ENCODE measurements around the gene RARRES2. TPM values are rescaled to one million over a fixed set of nuclear protein-coding genes. Genes with fewer than 3 reads are reported as not detected.
A peak's percentile ranks its signal among the peaks of the same experiment; 100 is the strongest.

Gene RARRES2
- total RNA-seq, 1 donor from 2014 or later, result 259 TPM

GRCh38 chr7:150355666-150356059 is 14.2 kb upstream of the RARRES2 start:
- Histone ChIP-seq H3K36me3 (no peaks in the 10 kb centered on the region), H3K4me1 (peaks cover 12% of the 10 kb centered on the region), H3K4me3 (no peak overlapping the region), H3K27me3 (no peaks in the 10 kb centered on the region), H3K27ac (no peak overlapping the region), H3K9me3 (no peaks in the 10 kb centered on the region)
- TF ChIP-seq, protein P1, sequence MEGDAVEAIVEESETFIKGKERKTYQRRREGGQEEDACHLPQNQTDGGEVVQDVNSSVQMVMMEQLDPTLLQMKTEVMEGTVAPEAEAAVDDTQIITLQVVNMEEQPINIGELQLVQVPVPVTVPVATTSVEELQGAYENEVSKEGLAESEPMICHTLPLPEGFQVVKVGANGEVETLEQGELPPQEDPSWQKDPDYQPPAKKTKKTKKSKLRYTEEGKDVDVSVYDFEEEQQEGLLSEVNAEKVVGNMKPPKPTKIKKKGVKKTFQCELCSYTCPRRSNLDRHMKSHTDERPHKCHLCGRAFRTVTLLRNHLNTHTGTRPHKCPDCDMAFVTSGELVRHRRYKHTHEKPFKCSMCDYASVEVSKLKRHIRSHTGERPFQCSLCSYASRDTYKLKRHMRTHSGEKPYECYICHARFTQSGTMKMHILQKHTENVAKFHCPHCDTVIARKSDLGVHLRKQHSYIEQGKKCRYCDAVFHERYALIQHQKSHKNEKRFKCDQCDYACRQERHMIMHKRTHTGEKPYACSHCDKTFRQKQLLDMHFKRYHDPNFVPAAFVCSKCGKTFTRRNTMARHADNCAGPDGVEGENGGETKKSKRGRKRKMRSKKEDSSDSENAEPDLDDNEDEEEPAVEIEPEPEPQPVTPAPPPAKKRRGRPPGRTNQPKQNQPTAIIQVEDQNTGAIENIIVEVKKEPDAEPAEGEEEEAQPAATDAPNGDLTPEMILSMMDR (IDR thresholded peaks at IDR 0.05), result no peak
- intact Hi-C loops (cut with DNase I), result no loop called here
- ATAC-seq (no peak), DNase-seq (no peak)

DNA sequence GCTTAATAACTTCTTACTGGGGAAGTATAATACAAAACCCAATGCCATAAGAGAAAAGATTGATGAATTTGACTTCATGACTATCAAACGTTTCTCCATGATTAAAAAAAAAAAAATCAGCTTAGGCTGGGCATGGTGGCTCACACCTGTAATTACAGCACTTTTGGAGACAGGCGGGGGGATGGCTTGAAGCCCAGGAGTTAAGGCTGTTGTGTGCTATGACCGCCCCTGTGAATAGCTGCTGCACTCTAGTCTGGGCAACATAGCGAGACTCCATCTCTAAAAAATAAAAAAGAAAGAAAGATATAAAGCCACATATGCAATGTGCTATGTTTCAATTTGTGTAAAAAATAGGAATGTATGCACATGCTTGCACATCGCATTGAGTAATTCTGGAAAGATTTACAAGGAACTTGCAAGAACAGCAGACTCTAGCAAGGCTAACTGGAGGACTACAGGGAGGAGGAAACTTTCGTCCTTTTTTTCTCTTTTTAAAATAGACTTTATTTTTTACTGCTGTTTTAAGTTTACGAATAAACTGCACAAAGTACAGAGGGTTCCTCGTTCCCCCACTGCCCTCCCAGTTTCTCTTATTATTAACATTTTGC is 10.3 kb upstream of the RARRES2 start:
- intact Hi-C loops (cut with DNase I), result no loop called here
- no peaks in the 10 kb centered on the region for H3K36me3 ChIP-seq
- ATAC-seq (no peak), DNase-seq (no peak)
- TF ChIP-seq, protein P1 (IDR thresholded peaks at IDR 0.05), result no peak
- no peaks in the 10 kb centered on the region for H3K9me3 ChIP-seq
- H3K4me1 ChIP-seq, result peaks cover 5% of the 10 kb centered on the region
- no peak overlapping the region for H3K4me3 ChIP-seq
- no peaks in the 10 kb centered on the region for H3K27me3 ChIP-seq
- H3K27ac ChIP-seq, result no peak overlapping the region

DNA sequence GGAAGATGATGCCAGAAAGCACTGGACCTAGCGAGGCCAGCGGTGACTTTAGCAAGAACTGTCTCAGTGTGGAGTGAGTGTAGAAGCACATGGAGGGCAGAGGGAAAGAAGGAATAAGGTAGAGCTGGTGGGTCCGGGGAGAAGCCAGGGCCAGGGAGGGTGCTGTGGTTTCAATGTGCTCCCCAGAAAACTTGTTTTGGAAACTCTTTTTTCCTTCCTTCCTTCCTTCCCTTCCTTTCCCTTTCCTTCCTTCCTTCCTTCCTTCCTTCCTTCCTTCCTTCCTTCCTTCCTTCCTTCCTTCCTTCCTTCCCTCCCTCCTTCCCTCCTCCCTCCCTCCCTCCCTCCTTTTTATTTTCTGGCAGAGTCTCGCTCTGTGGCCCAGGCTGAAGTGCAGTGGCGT is 5.5 kb upstream of the RARRES2 start:
- DNase-seq, result no peak
- intact Hi-C loops (cut with DNase I), result no loop called here
- H3K27ac ChIP-seq, result no peak overlapping the region
- peaks cover 4% of the 10 kb centered on the region for H3K4me1 ChIP-seq
- H3K4me3 ChIP-seq, result no peak overlapping the region
- H3K27me3 ChIP-seq, result no peaks in the 10 kb centered on the region
- no peak for ATAC-seq
- TF ChIP-seq, protein P1 (IDR thresholded peaks at IDR 0.05), result no peak
- no peaks in the 10 kb centered on the region for H3K36me3 ChIP-seq
- no peaks in the 10 kb centered on the region for H3K9me3 ChIP-seq

DNA sequence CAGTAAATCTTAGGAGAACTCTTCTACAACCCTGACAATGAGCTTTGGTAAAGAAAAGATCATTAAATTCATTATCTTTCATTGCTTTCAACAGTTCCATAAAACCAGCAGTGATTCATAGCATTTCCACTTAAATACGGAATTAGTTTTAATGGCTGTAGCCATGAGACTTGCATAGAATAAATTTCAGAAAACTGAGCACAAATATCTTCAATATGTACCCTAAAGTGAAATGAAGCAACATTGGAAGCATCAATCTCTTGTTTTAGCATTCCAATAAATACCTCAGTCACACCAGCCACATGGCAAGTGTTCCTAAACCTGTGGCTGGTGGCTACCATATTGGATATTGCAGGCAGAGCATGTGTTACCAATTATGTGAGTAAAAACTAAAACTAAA is 3.6 kb upstream of the RARRES2 start:
- Histone ChIP-seq H3K4me3 (no peak overlapping the region), H3K36me3 (no peaks in the 10 kb centered on the region), H3K27ac (no peak overlapping the region), H3K9me3 (no peaks in the 10 kb centered on the region), H3K4me1 (peaks cover 5% of the 10 kb centered on the region), H3K27me3 (peaks cover 18% of the 10 kb centered on the region)
- TF ChIP-seq, protein P1 (IDR thresholded peaks at IDR 0.05), result no peak
- ATAC-seq (no peak), DNase-seq (no peak)
- intact Hi-C loops (cut with DNase I), result no loop called here

DNA sequence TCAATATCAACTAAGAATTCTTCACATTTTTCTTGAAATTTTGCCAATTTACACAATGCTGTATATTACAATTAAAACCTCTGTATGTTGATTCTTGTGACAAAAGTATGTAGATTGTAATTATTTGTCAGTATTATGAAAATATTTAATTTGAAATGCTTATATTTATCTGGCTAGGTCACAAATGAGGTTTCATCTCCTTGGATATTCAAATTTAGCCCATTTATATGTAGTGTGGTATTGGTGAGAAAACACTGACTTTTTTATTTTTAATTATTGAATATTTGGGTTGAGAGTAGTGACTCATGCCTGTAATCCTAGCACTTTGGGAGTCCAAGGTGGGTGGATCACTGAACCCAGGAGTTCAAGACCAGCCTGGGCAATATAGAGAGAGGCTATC is 2.9 kb upstream of the RARRES2 start:
- Histone ChIP-seq H3K27me3 (peaks cover 18% of the 10 kb centered on the region), H3K9me3 (no peaks in the 10 kb centered on the region), H3K36me3 (no peaks in the 10 kb centered on the region), H3K4me3 (no peak overlapping the region), H3K4me1 (peaks cover 7% of the 10 kb centered on the region), H3K27ac (no peak overlapping the region)
- intact Hi-C loops (cut with DNase I), result no loop called here
- DNase-seq (no peak), ATAC-seq (no peak)
- TF ChIP-seq, protein P1 (IDR thresholded peaks at IDR 0.05), result no peak

- TF ChIP-seq, protein P1 (IDR thresholded peaks at IDR 0.05), result no peak
- ATAC-seq, result no peak
- intact Hi-C loops (cut with DNase I), result no loop called here
- peak; percentile 12 for DNase-seq
- Histone ChIP-seq H3K36me3 (no peaks in the 10 kb centered on the region), H3K27ac (no peak overlapping the region), H3K4me1 (peaks cover 7% of the 10 kb centered on the region), H3K4me3 (no peak overlapping the region), H3K27me3 (peaks cover 18% of the 10 kb centered on the region), H3K9me3 (no peaks in the 10 kb centered on the region)
Observed at GRCh38 chr7:150343225-150343624, 1.8 kb upstream of the RARRES2 start.

All from upper lobe of right lung (tissue), 1 donor.